HFFc6 (cell line): ENCODE data around the gene PCNA. TPM values are rescaled to one million over a fixed set of nuclear protein-coding genes. Genes with fewer than 3 reads are reported as not detected.

Source experiments
- DNase-seq: peaks from one replicate; pipeline ENCODE4 v3.0.0-alpha.2; 2018
- H3K27ac Mint-ChIP-seq: 2 replicates; pipeline ENCODE4 v1.8.0; 2020; ENCODE audit warnings: mild to moderate bottlenecking, mixed read lengths
- H3K27me3 Mint-ChIP-seq: 2 replicates; pipeline ENCODE4 v1.8.0; 2021; ENCODE audit warnings: mild to moderate bottlenecking, moderate library complexity, mixed read lengths; ENCODE audit not compliant: insufficient read depth
- H3K36me3 Mint-ChIP-seq: 2 replicates; pipeline ENCODE4 v1.8.0; 2021; ENCODE audit warnings: low read depth, mixed read lengths
- H3K4me1 Mint-ChIP-seq: 2 replicates; pipeline ENCODE4 v1.8.0; 2020; ENCODE audit warnings: low read depth, mixed read lengths
- H3K4me3 Mint-ChIP-seq: 2 replicates; pipeline ENCODE4 v1.8.0; 2020; ENCODE audit warnings: mild to moderate bottlenecking, moderate library complexity, mixed read lengths
- H3K9me3 Mint-ChIP-seq: 2 replicates; pipeline ENCODE4 v1.8.0; 2020; ENCODE audit warnings: mild to moderate bottlenecking, mixed read lengths
- CTCF ChIP-seq: fragments of 200-600 bp; sonication (generic); IDR thresholded peaks from 2 replicates; pipeline ENCODE4 v1.5.0; 2021; ENCODE audit warnings: antibody characterized with exemption, mild to moderate bottlenecking
- total RNA-seq, 6 experiments: library from RNA; stranded (reverse); fragmentation: NEBNext Ultra II Directional; extraction: Animal tissue kit (Norgen Biotek cat#: 25700); gene quantifications; 2 replicates in 1 of 6; 3 replicates in 5 of 6; pipeline ENCODE4 v1.2.3, GENCODE V29; 2021

The PCNA gene
- total RNA-seq, 6 experiments from 2014 or later = 104 to 172 (median 152) TPM

- Mint-ChIP-seq H3K4me3 (no peak overlapping the region), H3K9me3 (no peaks in the 10 kb centered on the region), H3K27me3 (no peaks in the 10 kb centered on the region; the same call in none of the 2 replicates), H3K4me1 (peaks cover 38% of the 10 kb centered on the region), H3K27ac (no peak overlapping the region), H3K36me3 (peaks cover 9% of the 10 kb centered on the region; the same call in 1 of the 2 replicates)
- DNase-seq = no peak
- TF ChIP-seq CTCF = no peak
These were observed 41.1 kb upstream of the PCNA start for GRCh38 chr20:5160882-5161281.

- Mint-ChIP-seq H3K9me3 (no peaks in the 10 kb centered on the region), H3K27ac (no peak overlapping the region; the same call in 1 of the 2 replicates), H3K4me3 (no peak overlapping the region), H3K36me3 (peaks cover 9% of the 10 kb centered on the region; the same call in 1 of the 2 replicates), H3K4me1 (peaks cover 48% of the 10 kb centered on the region), H3K27me3 (no peaks in the 10 kb centered on the region; the same call in 1 of the 2 replicates)
- TF ChIP-seq CTCF = no peak
- no peak for DNase-seq
These were observed 40.2 kb upstream of the PCNA start for GRCh38 chr20:5159928-5160327.

- Mint-ChIP-seq H3K27me3 (no peaks in the 10 kb centered on the region), H3K27ac (peak overlapping the region; percentile 81), H3K4me3 (peak overlapping the region; percentile 36), H3K9me3 (no peaks in the 10 kb centered on the region), H3K36me3 (peaks cover 5% of the 10 kb centered on the region; the same call in 1 of the 2 replicates), H3K4me1 (peaks cover 72% of the 10 kb centered on the region)
- peak; percentile 47 for DNase-seq
- TF ChIP-seq CTCF = no peak
These were observed 37.1 kb upstream of the PCNA start for GRCh38 chr20:5156675-5157448.

GRCh38 chr20:5155404-5155803, 35.6 kb upstream of the PCNA start:
- DNase-seq = no peak
- H3K27ac Mint-ChIP-seq = peak overlapping the region; percentile 81
- H3K4me1 Mint-ChIP-seq = peaks cover 64% of the 10 kb centered on the region
- no peak overlapping the region for H3K4me3 Mint-ChIP-seq
- no peaks in the 10 kb centered on the region for H3K9me3 Mint-ChIP-seq
- no peaks in the 10 kb centered on the region for H3K27me3 Mint-ChIP-seq
- no peak for TF ChIP-seq CTCF
- H3K36me3 Mint-ChIP-seq = no peaks in the 10 kb centered on the region; the same call in 1 of the 2 replicates

- H3K4me1 Mint-ChIP-seq = peaks cover 67% of the 10 kb centered on the region
- H3K36me3 Mint-ChIP-seq = no peaks in the 10 kb centered on the region; the same call in 1 of the 2 replicates
- TF ChIP-seq CTCF = no peak
- no peaks in the 10 kb centered on the region for H3K9me3 Mint-ChIP-seq
- 0 out of 2 replicates have a peak overlapping the region, but pooled peaks have one; percentile 49 for H3K27ac Mint-ChIP-seq
- no peaks in the 10 kb centered on the region for H3K27me3 Mint-ChIP-seq
- no peak overlapping the region for H3K4me3 Mint-ChIP-seq
- no peak for DNase-seq
These were observed 34.8 kb upstream of the PCNA start for GRCh38 chr20:5154543-5154925.
